ENCODE measurements around the gene PACS1.
A peak's percentile ranks its signal among the peaks of the same experiment; 100 is the strongest.
"Not testable (repeated sequence)": the region's sequence is repeated elsewhere in the genome, so short reads cannot be mapped to it uniquely, and the experiment has no call there.

The PACS1 gene

DNA sequence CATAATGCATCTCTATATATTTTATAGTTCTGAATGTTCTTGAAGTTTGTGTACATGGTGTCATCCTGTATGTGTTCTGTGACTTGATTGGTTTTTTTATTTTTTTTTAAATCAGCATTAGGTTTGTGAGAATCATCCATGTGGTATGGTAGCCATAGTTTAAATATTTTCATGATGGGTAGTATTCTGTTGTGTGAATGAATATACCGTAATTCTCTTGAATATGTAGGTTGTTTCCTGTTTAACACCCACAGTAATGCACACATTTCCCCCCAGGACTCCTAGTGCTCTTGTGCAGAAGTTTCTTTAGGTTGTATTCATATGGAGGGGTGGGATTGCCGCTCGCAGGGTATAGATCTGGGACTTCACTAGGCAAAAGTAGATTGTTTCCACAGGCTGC, 2.0 kb downstream of the PACS1 start:
- FAIRE-seq (no peak), DNase-seq (ENCODE audit: insufficient read length, low spot score) (no peak)

DNA sequence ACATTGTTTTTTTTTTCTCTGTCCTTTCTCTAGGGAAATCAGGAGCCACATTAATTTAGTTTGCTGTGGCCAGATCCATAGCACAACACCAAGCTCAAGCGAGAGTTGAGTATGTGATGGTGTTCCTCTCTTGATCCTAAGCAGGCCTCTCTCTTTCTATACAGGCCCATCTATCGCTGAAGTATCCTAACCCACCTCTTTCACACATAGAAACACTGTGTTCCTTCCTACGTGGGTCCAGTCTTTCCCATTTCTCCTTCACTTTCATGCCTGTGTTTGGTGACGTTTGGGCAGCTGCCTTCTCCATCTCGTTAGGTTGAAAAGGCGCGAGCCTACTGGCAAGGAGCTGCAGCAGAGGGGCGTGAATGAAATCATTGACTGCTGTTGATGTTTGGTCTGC, 2.4 kb downstream of the PACS1 start:
- DNase-seq (ENCODE audit: insufficient read length, low spot score) (no peak), FAIRE-seq (no peak)

DNA sequence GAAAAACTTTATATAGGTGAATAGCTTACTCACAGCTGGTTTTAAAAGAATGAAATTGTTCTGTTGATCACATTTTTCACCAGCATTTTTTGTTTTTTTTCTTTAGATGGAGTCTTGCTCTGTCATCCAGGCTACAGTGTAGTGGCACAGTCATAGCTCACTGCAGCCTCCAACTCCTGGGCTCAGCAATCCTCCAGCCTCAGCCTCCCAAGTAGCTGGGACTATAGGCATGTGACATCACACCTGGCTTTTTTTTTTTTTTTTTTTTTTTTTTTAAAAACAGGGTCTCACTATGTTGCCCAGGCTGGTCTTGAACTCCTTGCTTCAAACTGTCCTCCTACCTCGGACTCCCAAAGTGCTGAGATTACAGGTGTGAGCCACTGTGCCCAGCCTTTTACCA, 3.6 kb downstream of the PACS1 start:
- FAIRE-seq (no peak), DNase-seq (ENCODE audit: insufficient read length, low spot score) (no peak)

DNA sequence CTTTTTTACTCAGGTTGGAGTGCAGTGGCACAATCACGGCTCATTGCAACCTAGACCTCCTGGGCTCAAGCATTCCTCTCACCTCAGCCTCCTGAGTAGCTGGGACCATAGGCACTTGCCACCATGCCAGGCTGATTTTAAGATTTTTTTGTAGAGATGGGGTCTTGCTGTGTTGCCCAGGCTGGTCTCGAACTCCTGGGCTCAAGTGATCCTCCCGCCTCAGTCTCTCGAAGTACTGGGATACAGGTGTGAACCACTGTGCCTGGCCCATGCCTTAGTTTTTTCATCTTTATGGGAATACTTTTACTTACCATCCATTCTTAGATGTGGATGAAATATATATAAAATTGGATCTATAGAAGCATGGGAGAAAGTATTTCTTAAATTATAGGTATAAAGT, 5.2 kb downstream of the PACS1 start:
- no peak for FAIRE-seq

DNA sequence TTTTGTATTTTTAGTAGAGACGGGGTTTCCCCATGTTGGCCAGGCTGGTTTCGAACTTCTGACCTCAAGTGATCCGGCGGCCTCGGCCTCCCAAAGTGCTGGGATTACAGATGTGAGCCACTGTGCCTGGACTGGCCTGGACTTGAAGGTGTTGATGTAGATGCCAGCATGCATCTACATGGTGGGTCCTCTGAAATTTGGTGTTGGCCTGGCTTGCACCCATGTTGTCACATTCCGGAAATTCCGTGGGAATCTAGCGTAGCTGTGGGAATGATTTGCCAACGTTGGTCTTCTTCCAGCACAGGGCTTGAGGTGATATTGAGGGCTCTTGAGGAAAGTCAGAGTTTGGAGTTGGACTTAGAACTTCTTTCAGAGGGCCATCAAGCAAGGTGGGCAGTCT, 6.5 kb downstream of the PACS1 start:
- FAIRE-seq, result no peak
- DNase-seq (ENCODE audit: insufficient read length, low spot score), result no peak

More for the DNA sequence above, 5.2 kb downstream of the PACS1 start:
- no peak for DNase-seq (ENCODE audit: insufficient read length, low spot score)

DNA sequence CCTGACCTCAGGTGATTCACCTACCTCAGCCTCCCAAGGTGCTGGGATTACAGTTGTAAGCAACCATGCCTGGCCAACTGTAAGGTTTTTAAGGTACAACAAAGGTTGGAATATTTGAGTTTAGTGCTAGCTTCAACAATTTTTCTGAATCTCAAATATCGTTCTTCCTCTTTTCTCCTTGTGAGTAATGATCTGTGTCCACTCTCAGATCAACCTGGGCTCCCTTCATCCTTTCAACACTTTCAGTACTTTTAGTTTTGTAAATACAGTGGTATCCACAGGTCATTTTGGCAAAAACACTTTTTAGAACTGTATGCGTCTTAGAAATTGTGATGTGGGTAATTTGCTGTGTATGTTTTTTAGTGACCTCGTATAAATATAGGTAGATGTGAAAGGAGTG, 7.9 kb downstream of the PACS1 start:
- FAIRE-seq, result no peak
- DNase-seq (ENCODE audit: insufficient read length, low spot score), result no peak

DNA sequence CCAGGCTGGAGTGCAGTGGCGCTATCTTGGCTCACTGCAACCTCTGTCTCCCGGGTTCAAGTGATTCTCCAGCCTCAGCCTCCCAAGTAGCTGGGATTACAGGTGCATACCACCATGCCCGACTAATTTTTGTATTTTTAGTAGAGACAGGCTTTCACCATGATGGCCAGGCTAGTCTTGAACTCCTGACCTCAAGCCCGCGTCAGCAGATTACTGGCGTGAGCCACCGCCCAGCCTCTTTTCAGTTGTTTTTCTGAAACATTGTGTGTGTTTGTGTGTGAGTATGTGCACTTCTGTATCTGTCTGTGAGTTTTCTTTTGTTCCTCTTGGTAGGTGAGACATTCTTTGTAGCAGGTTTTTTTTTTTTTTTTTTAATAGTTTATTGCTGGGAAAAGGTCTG, 8.9 kb downstream of the PACS1 start:
- not testable (repeated sequence) for FAIRE-seq; DNase-seq (ENCODE audit: insufficient read length, low spot score)

DNA sequence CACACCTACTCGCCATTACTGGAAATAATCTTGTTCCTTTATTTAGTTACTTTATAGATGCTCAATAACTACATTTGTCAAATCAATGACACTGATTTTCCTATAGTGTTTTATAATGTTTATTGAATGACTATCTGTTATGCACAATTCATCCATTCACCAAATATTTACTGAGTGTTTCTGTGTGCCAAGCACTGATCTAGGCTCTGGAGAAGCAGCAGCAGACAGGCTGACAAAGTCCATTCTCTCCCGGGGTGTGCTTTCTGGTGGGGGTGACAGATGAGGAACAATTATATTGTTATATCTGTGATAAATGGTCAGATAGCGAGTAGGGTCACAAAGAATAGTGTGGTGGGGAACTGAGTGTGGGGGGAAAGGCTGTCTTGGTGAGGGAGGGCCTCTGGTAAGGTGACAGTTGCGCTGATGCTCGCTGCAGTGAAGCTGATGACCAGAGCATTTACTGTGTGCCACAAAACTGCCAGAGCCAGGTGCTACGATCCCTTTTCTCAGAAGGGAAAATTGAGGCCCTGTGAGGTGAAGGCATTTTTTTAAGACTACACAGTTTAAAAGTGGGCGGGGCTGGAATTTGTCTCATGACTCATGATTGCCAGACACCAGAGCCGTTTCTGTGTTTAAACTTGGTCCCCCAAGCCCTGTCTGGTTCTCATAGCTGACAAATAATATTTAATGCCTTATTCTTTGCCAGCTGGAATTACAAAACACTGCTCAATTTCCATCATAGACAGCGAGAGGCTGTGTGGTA, 10.2 kb downstream of the PACS1 start:
- FAIRE-seq (peak; percentile 4), DNase-seq (ENCODE audit: insufficient read length, low spot score) (no peak)

DNA sequence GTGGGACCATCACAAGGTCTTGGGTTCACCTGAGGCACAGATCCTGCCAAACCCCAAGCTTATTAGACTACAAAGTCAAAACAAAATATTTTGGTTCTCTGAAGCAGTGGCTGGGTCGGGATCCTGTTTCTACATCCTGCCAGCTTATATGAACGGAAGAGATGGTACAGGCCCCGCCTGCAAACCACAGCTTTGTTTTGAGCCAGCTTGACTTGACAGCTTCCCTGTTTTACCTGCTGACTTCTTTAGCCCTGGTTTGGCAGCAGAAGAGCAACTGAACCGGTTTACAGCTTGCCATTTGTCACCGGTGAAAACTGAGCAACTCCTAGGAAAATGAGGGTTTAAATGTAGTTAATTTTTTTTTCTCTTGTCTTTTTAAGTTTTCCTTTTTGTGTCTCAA, 11.4 kb downstream of the PACS1 start:
- FAIRE-seq (peak; percentile 91), DNase-seq (ENCODE audit: insufficient read length, low spot score) (peak; percentile 59)

DNA sequence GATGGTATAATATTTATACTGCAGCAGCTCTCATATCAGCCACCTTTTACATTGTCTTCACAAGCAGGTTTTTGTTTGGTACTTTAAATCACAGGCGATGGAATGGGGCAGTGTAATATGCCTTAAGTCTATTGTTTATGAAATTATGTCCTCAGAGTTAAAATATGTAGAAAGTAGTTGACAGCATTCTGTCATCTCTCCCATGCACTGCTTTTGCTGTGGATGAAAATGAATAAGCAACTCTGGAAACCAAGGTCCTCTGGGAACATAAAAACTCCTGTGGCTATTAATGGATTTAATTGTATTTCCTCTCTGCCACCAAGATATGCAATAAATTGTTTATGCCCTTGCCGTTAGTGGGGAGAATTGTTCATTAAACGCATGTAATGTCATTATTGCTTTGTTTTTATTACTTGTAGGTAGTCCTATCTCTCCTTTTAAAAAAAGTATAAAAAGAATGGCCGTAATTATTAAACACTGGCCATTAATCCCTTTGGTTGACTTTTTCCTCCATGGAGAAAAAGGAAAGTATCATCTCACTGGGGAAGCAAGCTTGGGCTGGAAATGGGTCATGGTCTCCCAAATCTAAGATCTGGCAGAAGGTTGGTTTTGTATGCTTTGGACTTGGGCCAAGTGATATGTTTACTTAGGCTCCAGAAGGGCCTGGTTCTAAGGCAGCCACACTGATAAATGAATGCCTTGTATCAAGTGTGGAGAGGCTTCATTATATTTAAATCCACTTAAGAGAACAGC, 13.1 kb downstream of the PACS1 start:
- FAIRE-seq (no peak), DNase-seq (ENCODE audit: insufficient read length, low spot score) (no peak)

DNA sequence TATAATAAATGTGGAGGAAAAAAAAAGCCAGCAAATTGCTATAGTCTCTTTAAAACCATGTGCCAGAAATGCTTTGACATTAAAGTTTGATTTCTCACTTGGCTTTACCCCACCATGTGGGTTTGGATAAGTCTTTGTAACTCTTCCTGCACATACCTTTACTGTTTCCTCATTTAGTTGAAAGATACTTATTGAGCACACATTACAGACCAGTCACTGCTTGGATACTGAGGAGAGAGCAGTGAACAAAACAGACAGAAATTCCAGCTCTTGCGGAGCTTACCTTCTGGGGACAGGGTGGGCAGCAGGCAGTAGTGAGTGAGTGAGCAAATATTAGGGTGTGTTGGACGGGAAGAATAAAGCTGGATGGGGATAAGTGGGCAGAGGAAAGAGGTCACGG, 13.7 kb downstream of the PACS1 start:
- FAIRE-seq, result no peak
- no peak for DNase-seq (ENCODE audit: insufficient read length, low spot score)

DNA sequence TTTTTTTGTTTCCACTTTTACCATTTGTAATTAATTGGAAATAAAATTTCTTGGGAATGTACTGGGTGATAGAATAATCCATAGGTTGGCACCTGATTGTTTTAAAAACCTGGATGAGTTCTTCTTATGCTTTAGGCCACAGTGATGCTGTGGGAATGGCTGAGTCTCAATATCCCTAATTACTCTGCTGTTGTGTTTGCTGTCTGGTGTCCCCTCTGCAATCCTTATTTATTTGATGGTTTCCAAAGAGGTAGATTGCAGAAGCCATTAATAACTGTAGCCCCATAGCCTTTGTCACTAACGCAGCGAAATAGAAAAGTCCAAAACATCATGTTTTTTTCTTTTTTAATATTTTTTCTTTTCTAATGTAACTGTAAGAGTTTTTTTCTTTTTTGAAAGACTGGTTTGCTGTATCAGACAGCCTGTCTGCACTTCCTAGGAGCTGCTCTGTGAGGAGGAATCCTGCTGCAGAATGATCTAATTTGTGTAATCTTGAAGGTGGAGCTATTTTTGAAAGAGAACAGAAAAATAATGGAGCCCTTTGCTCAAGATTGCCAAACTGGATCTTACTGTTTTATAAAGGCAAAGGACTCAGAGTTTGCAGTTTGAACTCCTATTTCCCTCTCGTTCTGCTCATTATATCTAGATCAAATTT, 14.9 kb downstream of the PACS1 start:
- no peak for DNase-seq (ENCODE audit: insufficient read length, low spot score)
- FAIRE-seq, result no peak

DNA sequence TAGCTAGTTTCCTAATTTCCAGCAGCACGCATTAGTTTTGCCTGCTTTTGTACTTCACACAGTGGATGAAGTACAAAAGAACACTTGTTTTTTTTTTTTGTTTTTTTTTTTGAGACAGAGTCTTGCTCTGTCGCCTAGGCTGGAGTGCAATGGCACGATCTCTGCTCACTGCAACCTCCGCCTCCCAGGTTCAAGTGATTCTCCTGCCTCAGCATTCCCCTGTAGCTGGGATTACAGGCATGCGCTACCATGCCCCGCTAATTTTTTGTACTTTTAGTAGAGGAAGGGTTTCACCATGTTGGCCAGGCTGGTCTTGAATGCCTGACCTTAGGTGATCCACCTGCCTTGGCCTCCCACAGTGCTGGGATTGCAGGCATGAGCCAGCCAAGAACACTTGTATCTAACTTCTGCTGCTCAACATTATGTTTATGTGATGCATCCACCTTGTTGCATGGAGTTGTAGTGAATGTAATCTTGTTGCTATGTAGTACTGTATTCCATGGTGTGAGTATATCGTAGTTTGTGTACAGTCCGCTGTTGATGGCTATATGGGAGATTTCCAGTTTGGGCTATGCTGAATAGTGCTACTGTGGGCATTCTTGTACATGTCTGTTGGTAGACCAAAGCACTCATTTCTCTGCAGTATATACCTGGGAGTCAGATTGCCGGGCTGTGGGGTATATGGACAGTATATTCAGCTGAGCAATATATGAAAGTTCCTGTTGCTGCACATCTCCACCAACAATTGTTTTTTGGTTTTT, 17.3 kb downstream of the PACS1 start:
- no peak for DNase-seq (ENCODE audit: insufficient read length, low spot score)
- FAIRE-seq, result no peak

DNA sequence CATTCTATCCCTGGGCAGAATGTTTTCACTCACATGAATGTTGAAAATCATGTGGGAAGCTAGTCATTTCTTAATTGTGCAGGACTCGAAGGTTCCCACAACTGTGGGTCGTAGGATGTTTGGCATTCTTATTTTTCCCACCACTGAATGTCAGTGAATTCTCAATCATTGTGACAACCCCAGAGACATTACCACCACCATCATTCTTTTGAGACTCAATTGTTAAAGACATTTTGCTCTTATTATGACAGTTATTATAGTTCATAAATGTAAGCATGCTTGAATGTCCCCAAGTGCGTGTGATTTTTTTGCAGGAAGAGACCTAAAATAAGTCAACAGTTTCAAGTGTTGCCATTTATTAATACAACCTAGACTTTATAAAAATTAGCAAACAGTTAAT, 19.0 kb downstream of the PACS1 start:
- no peak for DNase-seq (ENCODE audit: insufficient read length, low spot score)
- no peak for FAIRE-seq

DNA sequence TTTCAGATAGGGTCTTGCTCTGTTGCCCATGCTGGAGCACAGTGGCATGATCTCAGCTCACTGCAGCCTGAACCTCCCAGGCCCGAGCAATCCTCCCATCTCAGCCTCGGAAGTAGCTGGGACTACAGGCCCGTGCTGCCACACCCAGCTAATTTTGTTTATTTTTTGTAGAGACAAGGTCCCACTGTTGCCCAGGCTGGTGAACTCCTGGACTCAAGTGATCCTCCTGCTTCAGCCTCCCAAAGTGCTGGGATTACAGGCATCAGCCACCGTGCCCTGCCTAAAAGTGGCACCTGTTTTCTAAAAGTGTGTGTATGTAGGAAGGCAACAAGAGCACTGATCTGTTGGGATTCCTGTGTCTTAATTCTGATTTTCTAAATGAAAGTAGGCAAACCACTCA, 20.2 kb downstream of the PACS1 start:
- FAIRE-seq, result no peak

DNA sequence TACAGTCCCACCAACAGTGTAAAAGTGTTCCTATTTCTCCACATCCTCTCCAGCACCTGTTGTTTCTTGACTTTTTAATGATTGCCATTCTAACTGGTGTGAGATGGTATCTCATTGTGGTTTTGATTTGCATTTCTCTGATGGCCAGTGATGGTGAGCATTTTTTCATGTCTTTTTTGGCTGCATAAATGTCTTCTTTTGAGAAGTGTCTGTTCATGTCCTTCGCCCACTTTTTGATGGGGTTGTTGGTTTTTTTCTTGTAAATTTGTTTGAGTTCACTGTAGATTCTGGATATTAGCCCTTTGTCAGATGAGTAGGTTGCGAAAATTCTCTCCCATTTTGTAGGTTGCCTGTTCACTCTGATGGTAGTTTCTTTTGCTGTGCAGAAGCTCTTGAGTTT, 22.1 kb downstream of the PACS1 start:
- DNase-seq (ENCODE audit: insufficient read length, low spot score); FAIRE-seq: not testable (repeated sequence)

More for the DNA sequence above, 20.2 kb downstream of the PACS1 start:
- DNase-seq (ENCODE audit: insufficient read length, low spot score), result no peak

DNA sequence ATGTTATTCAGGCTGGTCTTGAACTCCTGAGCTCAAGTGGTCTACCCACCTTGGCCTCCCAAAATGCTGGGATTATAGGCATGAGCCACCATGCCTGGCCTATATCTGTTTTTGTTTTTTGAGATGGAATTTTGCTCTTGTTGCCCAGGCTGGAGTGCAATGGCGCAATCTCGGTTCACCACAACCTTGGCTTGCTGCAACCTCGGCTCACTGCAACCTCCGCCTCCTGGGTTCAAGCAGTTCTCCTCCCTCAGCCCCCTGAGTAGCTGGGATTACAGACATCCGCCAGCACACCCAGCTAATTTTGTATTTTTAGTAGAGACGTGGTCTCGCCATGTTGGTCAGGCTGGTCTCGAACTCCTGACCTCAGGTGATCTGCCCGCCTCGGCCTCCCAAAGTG, 29.7 kb downstream of the PACS1 start:
- not testable (repeated sequence) for FAIRE-seq; DNase-seq (ENCODE audit: insufficient read length, low spot score)

DNA sequence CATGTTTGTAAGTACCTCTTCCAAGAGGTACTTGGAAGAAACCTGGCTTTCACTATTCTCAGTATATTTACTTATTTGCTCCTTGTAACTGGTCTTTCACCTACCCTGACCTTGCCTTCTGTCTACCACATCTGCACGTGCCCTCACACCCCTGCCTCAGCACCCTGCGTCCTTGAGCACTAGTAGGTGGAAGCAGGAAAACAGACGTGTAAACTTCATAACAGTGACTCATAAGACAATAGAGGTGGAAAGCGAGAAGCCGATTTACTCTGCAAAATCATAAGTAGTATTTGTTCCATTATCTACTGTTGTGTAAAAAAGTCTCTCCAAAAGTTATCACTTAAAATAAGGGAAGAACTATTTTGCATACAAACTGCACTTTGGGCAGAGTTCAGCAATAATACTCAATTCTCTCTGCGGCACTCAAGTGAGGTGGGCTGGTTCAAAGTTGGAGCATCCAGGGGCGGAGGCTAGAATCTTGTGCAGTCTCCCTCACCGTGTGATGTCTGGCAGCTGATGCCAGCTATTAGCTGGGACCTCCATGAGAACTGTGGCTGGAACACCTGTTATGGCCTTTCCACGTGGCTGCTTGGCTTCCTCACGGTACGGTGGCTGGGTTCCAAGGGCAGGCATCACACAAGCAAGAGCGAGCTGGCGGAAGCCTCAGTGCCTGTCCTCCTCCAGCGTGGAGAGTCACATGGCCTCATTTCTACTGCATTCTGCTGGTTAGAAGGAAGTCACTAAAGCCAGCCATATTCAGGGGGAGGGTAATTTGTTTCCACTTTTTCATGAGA, 30.4 kb downstream of the PACS1 start:
- FAIRE-seq (peak; percentile 84), DNase-seq (ENCODE audit: insufficient read length, low spot score) (peak; percentile 52)

DNA sequence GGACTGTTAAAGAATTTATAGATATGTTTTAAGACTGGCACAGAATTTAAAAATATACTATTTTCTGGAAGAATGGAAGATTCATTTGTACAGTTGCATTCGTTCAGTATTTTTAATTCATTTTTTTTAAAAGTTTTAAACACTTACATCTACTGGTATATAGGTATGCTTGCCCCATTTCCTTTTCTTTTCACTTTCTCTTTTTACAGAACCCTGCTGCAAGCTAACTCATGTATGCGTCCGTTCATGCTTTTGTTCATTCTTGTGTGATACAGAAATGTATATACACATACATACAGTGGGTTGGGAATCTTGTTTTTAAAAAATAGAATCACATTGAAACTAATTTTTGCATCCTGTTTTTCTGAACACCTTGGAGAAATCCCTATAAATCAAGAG, 31.0 kb downstream of the PACS1 start:
- DNase-seq (ENCODE audit: insufficient read length, low spot score) (no peak), FAIRE-seq (no peak)

DNA sequence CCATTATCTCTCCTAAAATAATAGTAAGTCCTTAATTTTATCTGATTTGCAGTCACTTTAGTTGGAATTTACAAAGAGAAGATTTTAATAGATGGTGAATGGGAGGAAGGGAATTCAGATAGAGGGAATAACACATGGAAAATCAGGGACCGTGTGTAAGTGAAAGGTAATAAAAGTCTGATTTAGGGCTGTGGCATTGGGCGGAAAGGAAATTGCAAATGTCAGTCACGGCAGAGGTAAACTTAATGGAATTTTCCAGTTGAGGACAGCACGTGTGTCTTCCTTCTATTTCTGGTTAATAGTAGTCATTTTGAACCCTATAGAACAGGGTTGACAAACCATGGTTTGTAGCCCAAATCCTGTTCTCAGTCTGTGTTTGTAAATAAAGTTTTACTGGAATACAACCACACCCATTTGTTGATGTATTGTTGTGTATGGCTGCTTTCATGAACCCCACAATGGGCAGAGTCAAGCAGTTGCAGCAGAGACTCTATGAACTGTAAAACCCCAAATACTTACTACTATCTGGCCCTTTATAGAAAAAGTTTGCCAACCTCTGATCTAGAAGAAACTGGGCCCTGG, 34.1 kb downstream of the PACS1 start:
- FAIRE-seq, result no peak

More for the DNA sequence above, 34.1 kb downstream of the PACS1 start:
- DNase-seq (ENCODE audit: insufficient read length, low spot score), result no peak

Measured in GM19239 (cell line).